ENCODE results near the gene XRCC5.

Gene XRCC5

DNA sequence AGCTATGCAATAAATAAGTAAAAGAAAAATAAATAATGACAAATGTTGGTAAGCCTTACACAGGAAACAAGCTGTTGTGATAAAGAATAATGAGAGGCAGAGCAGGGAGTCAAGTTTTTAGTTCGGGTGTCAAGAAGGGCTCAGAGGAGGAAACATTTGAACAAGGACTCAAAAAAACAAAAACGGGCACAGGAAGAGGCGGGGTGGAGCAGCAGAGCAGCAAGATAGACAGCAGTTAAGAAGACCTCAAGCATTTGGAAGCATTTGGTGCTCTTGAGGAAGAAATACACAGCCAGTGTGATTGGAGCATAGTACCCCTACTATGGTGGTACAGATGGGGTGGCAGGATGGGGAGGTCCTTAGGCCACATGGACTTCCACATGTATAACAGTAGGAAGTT is 24.6 kb upstream of the XRCC5 start:
- DNase-seq (ENCODE audit: low read depth, low spot score), result no peak

DNA sequence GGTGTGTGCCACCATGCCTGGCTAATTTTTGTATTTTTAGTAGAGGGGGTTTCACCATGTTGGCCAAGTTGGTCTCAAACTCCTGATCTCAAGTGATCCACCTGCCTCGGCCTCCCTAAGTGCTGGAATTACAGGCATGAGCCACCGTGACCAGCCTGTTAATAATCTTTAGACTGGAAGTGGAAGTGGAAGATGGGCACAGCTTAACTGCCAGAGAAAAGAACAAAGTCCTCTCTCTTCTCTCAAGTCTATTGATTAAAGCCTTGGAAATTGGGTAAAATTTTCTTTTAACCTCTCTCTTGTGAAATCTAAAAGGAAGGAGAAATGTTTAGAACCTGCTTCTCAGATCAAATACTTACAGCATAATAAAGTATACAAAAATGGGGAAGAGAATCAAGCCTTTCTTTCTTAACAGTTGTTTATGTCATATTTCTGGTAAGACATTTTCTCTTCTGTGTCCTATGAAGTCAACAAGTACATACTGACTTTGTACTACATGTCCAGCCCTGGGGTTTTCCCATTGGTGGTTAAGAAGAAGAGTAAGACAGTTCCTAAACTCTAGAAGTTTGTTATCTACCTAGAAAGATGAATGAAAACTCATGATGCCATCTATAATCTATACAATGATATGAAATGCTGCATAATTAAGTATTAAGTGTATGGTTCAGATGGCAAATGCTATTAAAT is 22.8 kb upstream of the XRCC5 start:
- DNase-seq (ENCODE audit: low read depth, low spot score), result no peak

GRCh38 chr2:216090369-216090786 is 18.8 kb upstream of the XRCC5 start:
- no peak for DNase-seq (ENCODE audit: low read depth, low spot score)

GRCh38 chr2:216092646-216093045 is 16.5 kb upstream of the XRCC5 start:
- DNase-seq (ENCODE audit: low read depth, low spot score), result no peak

GRCh38 chr2:216094701-216095100 is 14.4 kb upstream of the XRCC5 start:
- no peak for DNase-seq (ENCODE audit: low read depth, low spot score)

DNA sequence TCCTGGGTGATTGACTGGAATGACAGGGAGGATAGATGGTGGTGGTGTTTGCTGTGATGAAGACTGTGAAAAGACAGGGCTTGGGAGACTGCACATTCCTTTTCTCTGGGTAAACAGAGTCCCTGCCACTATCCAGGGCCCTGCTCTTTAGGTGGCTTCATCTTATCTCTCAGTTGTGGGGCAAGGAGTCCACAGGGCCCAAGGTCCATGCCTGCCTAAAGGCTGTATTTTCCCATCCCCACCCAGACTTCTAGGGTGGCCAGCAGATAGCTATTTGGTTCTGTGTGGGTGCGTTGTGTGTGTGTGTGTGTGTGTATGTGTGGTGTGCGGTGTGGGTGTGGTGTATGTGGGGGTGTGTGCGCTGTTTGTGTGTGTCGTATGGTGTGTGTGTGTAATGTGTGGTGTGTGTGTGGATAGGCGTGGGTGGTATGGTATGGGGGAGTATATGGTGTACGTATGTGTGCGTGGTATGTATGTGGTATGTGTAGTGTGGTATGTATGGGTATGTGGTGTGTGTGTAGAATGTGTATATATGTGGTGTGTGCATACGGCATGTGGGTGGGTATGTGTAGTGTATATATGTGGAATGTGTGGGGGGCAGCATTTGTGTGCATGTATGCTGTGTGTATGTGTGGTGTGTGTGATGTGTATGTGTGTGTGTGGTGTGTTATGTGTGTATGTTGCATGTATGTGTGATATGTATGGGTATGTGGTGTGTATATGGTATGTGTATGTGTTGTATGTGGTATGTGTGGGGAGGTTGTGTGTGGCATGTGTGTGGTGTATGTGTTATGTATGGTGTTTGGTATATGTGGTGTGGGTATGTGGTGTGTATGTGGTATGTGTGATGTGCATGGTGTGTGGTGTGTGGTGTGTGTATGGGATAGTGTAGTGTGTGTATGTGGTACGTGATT is 10.5 kb upstream of the XRCC5 start:
- DNase-seq (ENCODE audit: low read depth, low spot score), result no peak

GRCh38 chr2:216101109-216101508 is 8.0 kb upstream of the XRCC5 start:
- DNase-seq (ENCODE audit: low read depth, low spot score), result no peak

DNA sequence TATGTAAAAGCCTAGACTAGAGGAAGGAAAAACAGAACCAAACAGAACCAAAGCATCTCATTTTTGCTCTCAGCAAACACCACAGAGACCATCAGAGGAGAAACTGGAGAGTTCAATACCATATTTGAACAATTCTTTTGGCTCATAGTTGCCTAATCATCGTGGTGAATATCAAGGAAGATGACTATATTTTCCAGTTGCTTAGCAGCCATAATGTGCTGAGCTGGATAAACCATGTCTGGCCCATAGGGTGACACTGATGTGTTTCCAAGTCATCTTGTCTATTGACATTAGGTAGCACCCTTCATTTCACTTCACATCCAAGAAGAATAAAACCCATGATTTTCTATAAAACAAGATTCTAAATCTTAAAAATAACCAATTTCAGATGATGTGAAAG is 5.9 kb upstream of the XRCC5 start:
- no peak for DNase-seq (ENCODE audit: low read depth, low spot score)

- DNase-seq (ENCODE audit: low read depth, low spot score), result no peak
Observed at GRCh38 chr2:216104691-216105090, 4.5 kb upstream of the XRCC5 start.

GRCh38 chr2:216107320-216107719 is 1.8 kb upstream of the XRCC5 start:
- no peak for DNase-seq (ENCODE audit: low read depth, low spot score)

GRCh38 chr2:216107760-216108159 is 1.4 kb upstream of the XRCC5 start:
- DNase-seq (ENCODE audit: low read depth, low spot score), result no peak

- no peak for DNase-seq (ENCODE audit: low read depth, low spot score)
Observed at GRCh38 chr2:216108310-216108966, 710 bp upstream of the XRCC5 start.

GRCh38 chr2:216109962-216110614 is 940 bp downstream of the XRCC5 start:
- no peak for DNase-seq (ENCODE audit: low read depth, low spot score)

- no peak for DNase-seq (ENCODE audit: low read depth, low spot score)
Observed at GRCh38 chr2:216110620-216111019, 1.5 kb downstream of the XRCC5 start.

- no peak for DNase-seq (ENCODE audit: low read depth, low spot score)
Observed at GRCh38 chr2:216111122-216111521, 2.0 kb downstream of the XRCC5 start.

GRCh38 chr2:216112926-216113325 is 3.8 kb downstream of the XRCC5 start:
- no peak for DNase-seq (ENCODE audit: low read depth, low spot score)

GRCh38 chr2:216113572-216113971 is 4.4 kb downstream of the XRCC5 start:
- DNase-seq (ENCODE audit: low read depth, low spot score), result no peak

GRCh38 chr2:216114382-216114713 is 5.2 kb downstream of the XRCC5 start:
- no peak for DNase-seq (ENCODE audit: low read depth, low spot score)

GRCh38 chr2:216114714-216115531 is 5.8 kb downstream of the XRCC5 start:
- peak; percentile 92 for DNase-seq (ENCODE audit: low read depth, low spot score)

- DNase-seq (ENCODE audit: low read depth, low spot score), result no peak
Observed at GRCh38 chr2:216116418-216116817, 7.3 kb downstream of the XRCC5 start.

All from iPS DF 19.7 (cell line).